ENCODE data around the gene TWSG1. TPM values are rescaled to one million over a fixed set of nuclear protein-coding genes. Genes with fewer than 3 reads are reported as not detected.
"Not testable (repeated sequence)": the region's sequence is repeated elsewhere in the genome, so short reads cannot be mapped to it uniquely, and the experiment has no call there.

The TWSG1 gene
- total RNA-seq, 1 donor from 2014 or later = 37.6 TPM

DNA sequence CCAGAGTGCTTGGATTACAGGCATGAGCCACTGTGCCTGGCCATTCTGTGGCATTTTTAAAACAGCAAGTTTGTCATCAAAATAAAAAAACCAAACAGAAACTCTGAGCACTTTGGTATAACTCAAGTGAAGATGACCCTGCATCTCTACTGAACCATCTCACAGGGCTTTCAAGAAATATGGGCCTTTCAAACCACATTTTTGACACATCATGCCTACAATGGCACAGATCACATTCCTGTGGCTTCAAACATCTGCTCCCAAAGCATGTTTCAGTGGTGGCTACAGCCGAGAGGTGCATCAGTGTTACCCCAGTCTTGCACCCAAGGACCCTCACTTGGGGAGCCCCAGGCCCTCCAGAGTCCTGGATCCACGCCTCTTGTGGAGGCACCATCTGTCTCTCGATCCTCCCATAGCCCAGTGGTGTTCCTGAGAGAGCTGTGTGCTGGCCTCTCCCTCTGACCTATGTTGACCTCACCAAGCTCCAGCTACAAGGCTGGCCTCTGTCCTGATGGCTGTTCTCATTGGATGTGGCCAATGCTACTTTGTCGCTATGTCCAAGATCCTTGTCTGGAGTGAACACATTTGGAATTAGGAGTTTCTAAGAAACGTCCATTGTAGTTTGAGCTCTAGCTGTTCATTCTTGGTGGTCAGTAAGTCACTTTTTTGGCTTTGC is 85.5 kb downstream of the TWSG1 start:
- Histone ChIP-seq H3K9me3 (no peaks in the 10 kb centered on the region), H3K4me3 (no peak overlapping the region), H3K27me3 (no peaks in the 10 kb centered on the region), H3K4me1 (peaks cover 7% of the 10 kb centered on the region), H3K27ac (no peak overlapping the region), H3K36me3 (no peaks in the 10 kb centered on the region)
- TF ChIP-seq CTCF (IDR thresholded peaks at IDR 0.05) = no peak
- no peak for ATAC-seq
- no peak for DNase-seq
- intact Hi-C loops (cut with DNase I) = no loop called here

GRCh38 chr18:9421096-9421900 is 86.7 kb downstream of the TWSG1 start:
- no peak overlapping the region for H3K27ac ChIP-seq
- H3K4me1 ChIP-seq = peaks cover 7% of the 10 kb centered on the region
- H3K4me3 ChIP-seq = no peak overlapping the region
- ATAC-seq (no peak), DNase-seq (no peak)
- no peak for TF ChIP-seq CTCF (IDR thresholded peaks at IDR 0.05)
- no peaks in the 10 kb centered on the region for H3K36me3 ChIP-seq
- intact Hi-C loops (cut with DNase I) = no loop called here
- no peaks in the 10 kb centered on the region for H3K27me3 ChIP-seq
- no peaks in the 10 kb centered on the region for H3K9me3 ChIP-seq

- no peaks in the 10 kb centered on the region for H3K36me3 ChIP-seq
- DNase-seq = no peak
- H3K9me3 ChIP-seq = no peaks in the 10 kb centered on the region
- H3K27ac ChIP-seq = no peak overlapping the region
- no peaks in the 10 kb centered on the region for H3K27me3 ChIP-seq
- intact Hi-C loops (cut with DNase I) = no loop called here
- TF ChIP-seq CTCF (IDR thresholded peaks at IDR 0.05) = no peak
- ATAC-seq = no peak
- H3K4me3 ChIP-seq = no peak overlapping the region
- H3K4me1 ChIP-seq = peaks cover 7% of the 10 kb centered on the region
These were observed 87.3 kb downstream of the TWSG1 start for GRCh38 chr18:9421901-9422327.

- Histone ChIP-seq H3K9me3 (no peaks in the 10 kb centered on the region), H3K4me1 (no peaks in the 10 kb centered on the region), H3K27me3 (no peaks in the 10 kb centered on the region), H3K27ac (no peak overlapping the region), H3K4me3 (no peak overlapping the region), H3K36me3 (no peaks in the 10 kb centered on the region)
- no peak for TF ChIP-seq CTCF (IDR thresholded peaks at IDR 0.05)
- intact Hi-C loops (cut with DNase I) = no loop called here
- DNase-seq (no peak), ATAC-seq (no peak)
These were observed 88.4 kb downstream of the TWSG1 start for GRCh38 chr18:9422816-9423519.

DNA sequence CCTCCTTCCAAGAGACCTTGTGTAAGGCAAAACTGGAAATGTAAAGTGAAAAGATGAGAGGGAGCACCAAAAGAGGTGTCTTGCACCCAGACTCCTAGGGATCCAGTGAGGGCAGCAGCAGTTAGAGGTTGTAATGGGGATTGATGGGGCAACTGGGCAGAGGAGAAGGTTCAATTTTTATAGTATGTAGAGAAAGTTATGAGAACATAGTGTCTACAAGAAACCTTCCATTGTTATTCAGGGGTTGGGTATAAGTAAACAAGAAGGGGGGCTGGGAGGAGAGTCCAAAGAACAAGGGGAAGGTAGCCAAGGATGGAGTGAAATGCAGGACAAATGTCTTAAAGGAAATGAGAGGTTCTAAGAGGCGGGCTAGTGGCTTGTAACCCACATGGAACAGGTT is 89.1 kb downstream of the TWSG1 start:
- H3K4me3 ChIP-seq = not testable (repeated sequence)

GRCh38 chr18:9424235-9424634 is 89.7 kb downstream of the TWSG1 start:
- ATAC-seq, H3K27ac ChIP-seq: not testable (repeated sequence)

More for the DNA sequence above, 89.1 kb downstream of the TWSG1 start:
- H3K36me3 ChIP-seq; DNase-seq; H3K9me3 ChIP-seq; H3K27me3 ChIP-seq; H3K27ac ChIP-seq; ATAC-seq; intact Hi-C loops (cut with DNase I); H3K4me1 ChIP-seq: not testable (repeated sequence)

More at GRCh38 chr18:9424235-9424634, 89.7 kb downstream of the TWSG1 start:
- H3K27me3 ChIP-seq; DNase-seq; H3K4me1 ChIP-seq; H3K9me3 ChIP-seq; H3K36me3 ChIP-seq; intact Hi-C loops (cut with DNase I); H3K4me3 ChIP-seq: not testable (repeated sequence)
